ENCODE results near the gene RPA3.
A peak's percentile ranks its signal among the peaks of the same experiment; 100 is the strongest.

Gene RPA3

GRCh38 chr7:7750571-7751242 lies 32.3 kb upstream of the RPA3 start:
- Histone ChIP-seq H3F3A (ENCODE audit: control insufficient read depth, insufficient read depth) (no peaks in the 10 kb centered on the region), H4K20me1 (ENCODE audit: control insufficient read depth, insufficient read depth, low read depth, low read length) (no peaks in the 10 kb centered on the region), H3K9me2 (replicated peaks; ENCODE audit: control insufficient read depth, low read length) (no peaks in the 10 kb centered on the region), H3K4me2 (ENCODE audit: low read length) (no peak overlapping the region), H3K9me3 (ENCODE audit: control insufficient read depth, insufficient read depth, low read length) (no peaks in the 10 kb centered on the region), H3K27ac (ENCODE audit: low read depth, low read length) (no peak overlapping the region), H3K27me3 (ENCODE audit: control insufficient read depth, low read length) (no peaks in the 10 kb centered on the region), H3K79me2 (ENCODE audit: control insufficient read depth, low read length) (no peaks in the 10 kb centered on the region), H3K4me3 (ENCODE audit: low read length) (no peak overlapping the region), H3K4me1 (ENCODE audit: control insufficient read depth, low read length) (peaks cover 6% of the 10 kb centered on the region), H3K36me3 (ENCODE audit: control insufficient read depth, low read length) (no peaks in the 10 kb centered on the region)
- TF ChIP-seq EZH2phosphoT487 (IDR thresholded peaks at IDR 0.05; ENCODE audit: borderline replicate concordance, low read length) (no peak), CTCF (IDR thresholded peaks at IDR 0.05; ENCODE audit: low read depth, low read length, poor library complexity, severe bottlenecking) (no peak)

- no peaks in the 10 kb centered on the region for H3F3A ChIP-seq (ENCODE audit: control insufficient read depth, insufficient read depth)
- H3K9me2 ChIP-seq (replicated peaks; ENCODE audit: control insufficient read depth, low read length), result no peaks in the 10 kb centered on the region
- no peak overlapping the region for H3K4me2 ChIP-seq (ENCODE audit: low read length)
- TF ChIP-seq EZH2phosphoT487 (IDR thresholded peaks at IDR 0.05; ENCODE audit: borderline replicate concordance, low read length), result no peak
- TF ChIP-seq CTCF (IDR thresholded peaks at IDR 0.05; ENCODE audit: low read depth, low read length, poor library complexity, severe bottlenecking), result no peak
- H3K9me3 ChIP-seq (ENCODE audit: control insufficient read depth, insufficient read depth, low read length), result no peaks in the 10 kb centered on the region
- no peaks in the 10 kb centered on the region for H3K36me3 ChIP-seq (ENCODE audit: control insufficient read depth, low read length)
- no peak overlapping the region for H3K4me3 ChIP-seq (ENCODE audit: low read length)
- H3K27ac ChIP-seq (ENCODE audit: low read depth, low read length), result no peak overlapping the region
- H3K4me1 ChIP-seq (ENCODE audit: control insufficient read depth, low read length), result peaks cover 10% of the 10 kb centered on the region
- H4K20me1 ChIP-seq (ENCODE audit: control insufficient read depth, insufficient read depth, low read depth, low read length), result no peaks in the 10 kb centered on the region
- no peaks in the 10 kb centered on the region for H3K79me2 ChIP-seq (ENCODE audit: control insufficient read depth, low read length)
- no peaks in the 10 kb centered on the region for H3K27me3 ChIP-seq (ENCODE audit: control insufficient read depth, low read length)
Observed at GRCh38 chr7:7746458-7746857, 28.1 kb upstream of the RPA3 start.

GRCh38 chr7:7745966-7746365 lies 27.6 kb upstream of the RPA3 start:
- TF ChIP-seq EZH2phosphoT487 (IDR thresholded peaks at IDR 0.05; ENCODE audit: borderline replicate concordance, low read length), result no peak
- Histone ChIP-seq H3F3A (ENCODE audit: control insufficient read depth, insufficient read depth) (no peaks in the 10 kb centered on the region), H4K20me1 (ENCODE audit: control insufficient read depth, insufficient read depth, low read depth, low read length) (no peaks in the 10 kb centered on the region), H3K79me2 (ENCODE audit: control insufficient read depth, low read length) (no peaks in the 10 kb centered on the region), H3K4me2 (ENCODE audit: low read length) (0 out of 2 replicates have a peak overlapping the region, but pooled peaks have one; percentile 5), H3K4me3 (ENCODE audit: low read length) (no peak overlapping the region), H3K4me1 (ENCODE audit: control insufficient read depth, low read length) (peaks cover 10% of the 10 kb centered on the region), H3K27me3 (ENCODE audit: control insufficient read depth, low read length) (no peaks in the 10 kb centered on the region), H3K27ac (ENCODE audit: low read depth, low read length) (no peak overlapping the region), H3K9me2 (replicated peaks; ENCODE audit: control insufficient read depth, low read length) (no peaks in the 10 kb centered on the region), H3K9me3 (ENCODE audit: control insufficient read depth, insufficient read depth, low read length) (no peaks in the 10 kb centered on the region), H3K36me3 (ENCODE audit: control insufficient read depth, low read length) (no peaks in the 10 kb centered on the region)

- H3K79me2 ChIP-seq (ENCODE audit: control insufficient read depth, low read length), result no peaks in the 10 kb centered on the region
- H3K4me3 ChIP-seq (ENCODE audit: low read length), result no peak overlapping the region
- H3K27me3 ChIP-seq (ENCODE audit: control insufficient read depth, low read length), result no peaks in the 10 kb centered on the region
- H4K20me1 ChIP-seq (ENCODE audit: control insufficient read depth, insufficient read depth, low read depth, low read length), result no peaks in the 10 kb centered on the region
- H3K36me3 ChIP-seq (ENCODE audit: control insufficient read depth, low read length), result no peaks in the 10 kb centered on the region
- no peaks in the 10 kb centered on the region for H3K9me2 ChIP-seq (replicated peaks; ENCODE audit: control insufficient read depth, low read length)
- H3K4me1 ChIP-seq (ENCODE audit: control insufficient read depth, low read length), result peaks cover 10% of the 10 kb centered on the region
- H3K9me3 ChIP-seq (ENCODE audit: control insufficient read depth, insufficient read depth, low read length), result no peaks in the 10 kb centered on the region
- H3F3A ChIP-seq (ENCODE audit: control insufficient read depth, insufficient read depth), result no peaks in the 10 kb centered on the region
- H3K4me2 ChIP-seq (ENCODE audit: low read length), result no peak overlapping the region
- no peak overlapping the region for H3K27ac ChIP-seq (ENCODE audit: low read depth, low read length)
- TF ChIP-seq CTCF (IDR thresholded peaks at IDR 0.05; ENCODE audit: low read depth, low read length, poor library complexity, severe bottlenecking) (no peak), EZH2phosphoT487 (IDR thresholded peaks at IDR 0.05; ENCODE audit: borderline replicate concordance, low read length) (no peak)
Observed at GRCh38 chr7:7745258-7745657, 26.9 kb upstream of the RPA3 start.

All from DOHH2 (cell line).